WTC11 (cell line): ENCODE data around the gene C5orf63. TPM values are rescaled to one million over a fixed set of nuclear protein-coding genes. Genes with fewer than 3 reads are reported as not detected.

Experiments used
- ATAC-seq: fragments of 200-7000 bp; cut with Tn5 transposase; 2 replicates; pipeline ENCODE4 v1.10.0; 2021; ENCODE audit warnings: mild to moderate bottlenecking, moderate library complexity
- CTCF ChIA-PET: fragments of 300-600 bp; sonication (Branson Sonifier 250); formaldehyde crosslinking; loops from one replicate; lab custom pipeline; 2021; ENCODE audit warnings: antibody characterized with exemption; lab: Charles Lee
- POLR2A ChIA-PET: fragments of 350-600 bp; sonication (Branson Sonifier 250); formaldehyde crosslinking; loops from one replicate; lab custom pipeline; 2021; ENCODE audit warnings: antibody characterized with exemption; lab: Charles Lee
- DNase-seq: peaks from one replicate; pipeline ENCODE4 v3.0.0; 2021; ENCODE audit warnings: low spot score
- H3K27ac Mint-ChIP-seq: 2 replicates; pipeline ENCODE4 v1.8.0; 2021; ENCODE audit warnings: mixed read lengths
- H3K27me3 Mint-ChIP-seq: 2 replicates; pipeline ENCODE4 v1.8.0; 2021; ENCODE audit warnings: low read depth, mild to moderate bottlenecking, moderate library complexity, mixed read lengths
- H3K36me3 Mint-ChIP-seq: 2 replicates; pipeline ENCODE4 v1.8.0; 2021; ENCODE audit warnings: mixed read lengths
- H3K4me1 Mint-ChIP-seq: 2 replicates; pipeline ENCODE4 v1.8.0; 2022; ENCODE audit warnings: mixed read lengths
- H3K4me3 Mint-ChIP-seq: 2 replicates; pipeline ENCODE4 v1.8.0; 2021; ENCODE audit warnings: mild to moderate bottlenecking, moderate library complexity, mixed read lengths
- H3K9me3 Mint-ChIP-seq: 2 replicates; pipeline ENCODE4 v1.8.0; 2021; ENCODE audit warnings: mixed read lengths
- AFF4 ChIP-seq: sonication (generic); formaldehyde crosslinking; IDR thresholded peaks from 2 replicates; pipeline ENCODE4 v1.8.1; 2023; ENCODE audit warnings: mild to moderate bottlenecking, missing genetic modification reagents, borderline replicate concordance
- AR ChIP-seq: fragments of 250-450 bp; sonication (Bioruptor Pico); IDR thresholded peaks from 2 replicates; pipeline ENCODE4 v1.9.0; 2021; ENCODE audit warnings: mild to moderate bottlenecking
- ATF3 ChIP-seq: sonication (generic); formaldehyde crosslinking; conservative IDR thresholded peaks from 2 replicates; pipeline ENCODE4 v1.8.1; 2022; ENCODE audit warnings: mild to moderate bottlenecking, missing genetic modification reagents
- CDX4 ChIP-seq: fragments of 250-450 bp; sonication (Bioruptor Pico); IDR thresholded peaks from 2 replicates; pipeline ENCODE4 v1.9.0; 2021; ENCODE audit warnings: moderate library complexity, mild to moderate bottlenecking, inconsistent platforms, borderline replicate concordance
- E2F5 ChIP-seq: sonication (generic); formaldehyde crosslinking; IDR thresholded peaks from 2 replicates; pipeline ENCODE4 v1.8.1; 2022; ENCODE audit warnings: mild to moderate bottlenecking, moderate library complexity, missing genetic modification reagents
- ETV6 ChIP-seq: sonication (generic); formaldehyde crosslinking; IDR thresholded peaks from 2 replicates; pipeline ENCODE4 v1.8.1; 2022; ENCODE audit warnings: mild to moderate bottlenecking, missing genetic modification reagents
- MAX ChIP-seq: sonication (generic); formaldehyde crosslinking; IDR thresholded peaks from 2 replicates; pipeline ENCODE4 v1.8.0; 2022; ENCODE audit warnings: mild to moderate bottlenecking, missing genetic modification reagents
- NFE2L1 ChIP-seq: sonication (generic); formaldehyde crosslinking; IDR thresholded peaks from 2 replicates; pipeline ENCODE4 v1.8.1; 2023; ENCODE audit warnings: missing genetic modification reagents
- NR2C2 ChIP-seq: sonication (generic); formaldehyde crosslinking; IDR thresholded peaks from 2 replicates; pipeline ENCODE4 v1.8.0; 2022; ENCODE audit warnings: mild to moderate bottlenecking, missing genetic modification reagents
- SMAD3 ChIP-seq: sonication (generic); formaldehyde crosslinking; IDR thresholded peaks from 2 replicates; pipeline ENCODE4 v1.8.0; 2022; ENCODE audit warnings: missing genetic modification reagents, mild to moderate bottlenecking, borderline replicate concordance
- SP1 ChIP-seq: sonication (generic); formaldehyde crosslinking; conservative IDR thresholded peaks from 2 replicates; pipeline ENCODE4 v1.8.1; 2022; ENCODE audit warnings: missing genetic modification reagents
- TEAD1 ChIP-seq: sonication (generic); formaldehyde crosslinking; IDR thresholded peaks from 2 replicates; pipeline ENCODE4 v1.8.0; 2022; ENCODE audit warnings: mild to moderate bottlenecking, missing genetic modification reagents
- ZNF219 ChIP-seq: sonication (generic); formaldehyde crosslinking; IDR thresholded peaks from 2 replicates; pipeline ENCODE4 v1.8.0; 2023; ENCODE audit warnings: missing genetic modification reagents, mild to moderate bottlenecking, borderline replicate concordance
- ZNF263 ChIP-seq: sonication (generic); formaldehyde crosslinking; IDR thresholded peaks from 2 replicates; pipeline ENCODE4 v1.8.1; 2022; ENCODE audit warnings: low read depth, mild to moderate bottlenecking, moderate library complexity, missing genetic modification reagents
- ZNF671 ChIP-seq: fragments of 250-450 bp; sonication (Bioruptor Pico); IDR thresholded peaks from 2 replicates; pipeline ENCODE4 v1.8.0; 2021; ENCODE audit warnings: mild to moderate bottlenecking
- ZSCAN18 ChIP-seq: fragments of 250-450 bp; sonication (Bioruptor Pico); IDR thresholded peaks from 2 replicates; pipeline ENCODE4 v2.1.2; 2022; ENCODE audit warnings: mild to moderate bottlenecking, moderate library complexity
- total RNA-seq: library from RNA; stranded (reverse); gene quantifications from 3 replicates; pipeline ENCODE4 v1.2.3, GENCODE V29; 2021

C5orf63 gene
- total RNA-seq, 1 experiment from 2014 or later, result 3.1 TPM

- POLR2A ChIA-PET, result interaction anchor here (0.5 kb wide), 1 partner anchor 159 kb away, joined by 6 read pairs; no protein-coding TSS in a partner anchor
- Mint-ChIP-seq H3K4me3 (peak overlapping the region; percentile 81), H3K36me3 (no peaks in the 10 kb centered on the region), H3K4me1 (peaks cover 43% of the 10 kb centered on the region), H3K27me3 (peaks cover 37% of the 10 kb centered on the region), H3K27ac (no peak overlapping the region), H3K9me3 (0 out of 2 replicates have a peak, but pooled peaks cover 4% of the 10 kb centered on the region)
- TF ChIP-seq ATF3 (CRISPR knock-in tag), result no peak
- TF ChIP-seq SMAD3 (CRISPR knock-in tag), result no peak
- TF ChIP-seq ZSCAN18 (CRISPR knock-in tag), result no peak
- CTCF ChIA-PET, result interaction anchor here (0.6 to 1.3 kb wide), 6 partner anchors 12 to 370 kb away, joined by 3 to 4 read pairs (median 3); no protein-coding TSS in a partner anchor
- DNase-seq (no peak), ATAC-seq (no peak)
These were observed 44.4 kb downstream of the C5orf63 start for GRCh38 chr5:127028822-127029457.

- TF ChIP-seq AR (CRISPR knock-in tag) (no peak), MAX (CRISPR knock-in tag) (no peak), ZNF219 (CRISPR knock-in tag) (no peak), TEAD1 (no peak), AFF4 (CRISPR knock-in tag) (no peak), ETV6 (CRISPR knock-in tag) (no peak), SP1 (CRISPR knock-in tag) (no peak), CDX4 (CRISPR knock-in tag) (no peak), ZNF671 (CRISPR knock-in tag) (no peak), NFE2L1 (CRISPR knock-in tag) (no peak), E2F5 (CRISPR knock-in tag) (no peak), NR2C2 (CRISPR knock-in tag) (no peak), ZNF263 (CRISPR knock-in tag) (no peak)
- Mint-ChIP-seq H3K9me3 (0 out of 2 replicates have a peak, but pooled peaks cover under 1% of the 10 kb centered on the region), H3K4me3 (no peak overlapping the region), H3K4me1 (peaks cover 47% of the 10 kb centered on the region), H3K36me3 (no peaks in the 10 kb centered on the region), H3K27me3 (peaks cover 27% of the 10 kb centered on the region), H3K27ac (no peak overlapping the region)
- no peak for ATAC-seq
- CTCF ChIA-PET, result no interaction called here
- POLR2A ChIA-PET, result no interaction called here
- no peak for DNase-seq
These were observed 45.8 kb downstream of the C5orf63 start for GRCh38 chr5:127027539-127027938.
